NCI-H82 treated with DMSO at 0.1 percent for 48 hours (cell line): ENCODE measurements around the gene JADE2.
"Not testable (repeated sequence)": the region's sequence is repeated elsewhere in the genome, so short reads cannot be mapped to it uniquely, and the experiment has no call there.

Source experiments
- DNase-seq: peaks from one replicate; lab custom pipeline; 2025; ENCODE audit not compliant: unreplicated experiment; lab: John Stamatoyannopoulos, UW

Gene JADE2

GRCh38 chr5:134524826-134525682, at the start of gene JADE2:
Gene JADE2 (plus strand): TSS chr5:134525670. CDS start chr5:134535858, 10,188 bp downstream.
- no peak for DNase-seq

- DNase-seq, result no peak
These were observed 47.8 kb upstream of the JADE2 start for GRCh38 chr5:134477462-134478245.

- no peak for DNase-seq
These were observed 45.6 kb upstream of the JADE2 start for GRCh38 chr5:134479839-134480238.

GRCh38 chr5:134489227-134489944, 36.1 kb upstream of the JADE2 start:
- no peak for DNase-seq

- no peak for DNase-seq
These were observed 35.1 kb upstream of the JADE2 start for GRCh38 chr5:134490255-134490924.

- DNase-seq, result no peak
These were observed 34.6 kb upstream of the JADE2 start for GRCh38 chr5:134490925-134491271.

GRCh38 chr5:134491841-134492442, 33.5 kb upstream of the JADE2 start:
- DNase-seq, result no peak

- no peak for DNase-seq
These were observed 32.9 kb upstream of the JADE2 start for GRCh38 chr5:134492568-134492967.

GRCh38 chr5:134493461-134494055, 31.9 kb upstream of the JADE2 start:
- no peak for DNase-seq

GRCh38 chr5:134494780-134495179, 30.7 kb upstream of the JADE2 start:
- no peak for DNase-seq

GRCh38 chr5:134499905-134500304, 25.6 kb upstream of the JADE2 start:
- not testable (repeated sequence) for DNase-seq

GRCh38 chr5:134500699-134501430, 24.6 kb upstream of the JADE2 start:
- no peak for DNase-seq

- no peak for DNase-seq
These were observed 23.2 kb upstream of the JADE2 start for GRCh38 chr5:134502259-134502658.

- no peak for DNase-seq
These were observed 22.2 kb upstream of the JADE2 start for GRCh38 chr5:134503088-134503936.

GRCh38 chr5:134503937-134504437, 21.5 kb upstream of the JADE2 start:
- DNase-seq, result no peak

- no peak for DNase-seq
These were observed 20.7 kb upstream of the JADE2 start for GRCh38 chr5:134504629-134505300.

GRCh38 chr5:134506054-134507039, 19.1 kb upstream of the JADE2 start:
- no peak for DNase-seq
